NK-92 treated with Interleukin-12 subunit alpha and Interleukin-12 subunit beta, amount 100 ng/mL, for 24 hours (cell line): ENCODE data around the gene PTPRN2.
"Not testable (repeated sequence)": the region's sequence is repeated elsewhere in the genome, so short reads cannot be mapped to it uniquely, and the experiment has no call there.

Experiments used
- DNase-seq: peaks from one replicate; lab custom pipeline; 2025; lab: John Stamatoyannopoulos, UW

Gene PTPRN2

GRCh38 chr7:158468181-158468580 is 119.4 kb downstream of the PTPRN2 start:
- DNase-seq = no peak

- DNase-seq = no peak
Measured at GRCh38 chr7:158467562-158467961, 120.1 kb downstream of the PTPRN2 start.

- DNase-seq = no peak
Measured at GRCh38 chr7:158463317-158463716, 124.3 kb downstream of the PTPRN2 start.

DNA sequence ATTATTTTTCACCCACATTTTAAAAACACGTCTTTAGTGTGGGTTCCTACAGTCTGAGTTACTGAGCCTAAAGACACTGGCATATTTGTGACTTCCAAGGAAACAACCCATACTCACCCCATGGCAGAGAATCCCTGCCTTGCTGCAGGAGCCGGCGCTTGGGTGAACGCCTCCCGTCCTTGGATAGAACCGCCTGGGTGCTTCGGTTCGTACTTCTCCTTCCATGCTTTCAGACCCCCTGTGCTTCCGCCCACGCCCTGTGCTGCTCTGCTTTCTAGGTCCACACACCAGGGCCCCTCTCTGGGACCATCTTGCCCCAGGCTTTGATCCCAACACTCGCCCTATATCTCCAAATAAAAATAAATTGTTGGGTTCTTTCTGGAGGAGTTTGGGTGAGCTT is 125.8 kb downstream of the PTPRN2 start:
- no peak for DNase-seq

DNA sequence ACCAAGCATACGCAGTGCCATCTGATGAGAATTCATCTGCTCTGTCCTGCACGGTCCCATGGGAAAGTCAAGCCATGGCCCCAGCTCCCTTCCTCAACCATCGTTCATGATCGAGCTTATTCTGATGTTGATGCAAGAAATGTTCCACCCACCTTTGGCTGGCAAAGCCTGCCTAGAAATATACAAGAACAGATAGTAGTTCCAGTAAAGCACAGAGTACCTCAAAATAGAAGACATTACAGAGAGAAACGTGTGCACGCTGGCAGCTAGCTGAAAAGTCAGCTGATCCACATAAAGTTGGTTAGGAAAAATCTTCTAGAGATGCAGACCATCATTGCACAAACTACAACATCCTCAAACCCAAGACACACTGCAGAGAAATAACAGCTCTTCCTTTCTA is 127.0 kb downstream of the PTPRN2 start:
- DNase-seq = no peak

DNA sequence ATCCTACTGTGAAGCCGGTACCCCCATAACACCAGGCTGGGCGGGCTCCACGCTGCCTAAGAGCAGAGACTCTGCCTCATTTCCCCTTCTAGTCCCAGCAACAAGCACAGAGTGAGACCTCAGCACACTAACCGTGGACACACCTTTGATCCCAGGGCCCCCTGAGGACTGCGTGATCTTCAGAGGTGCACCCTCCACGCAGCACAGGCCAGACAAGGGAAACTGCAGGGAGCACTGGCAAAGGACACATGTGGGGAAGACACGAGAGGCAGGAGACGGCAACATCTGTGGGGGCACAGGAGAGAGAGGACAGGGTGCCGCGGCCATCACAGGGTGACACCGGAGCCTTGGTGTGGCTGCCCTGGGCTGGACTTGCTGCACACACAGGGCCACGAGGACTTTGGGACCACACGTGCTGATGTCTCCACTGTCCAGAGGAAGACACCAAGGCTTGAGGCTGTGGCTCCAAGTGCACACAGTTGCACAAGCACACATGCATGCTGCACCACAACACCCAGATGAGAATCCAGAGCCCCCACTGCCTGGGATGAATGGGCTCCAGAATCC is 128.8 kb downstream of the PTPRN2 start:
- no peak for DNase-seq

DNA sequence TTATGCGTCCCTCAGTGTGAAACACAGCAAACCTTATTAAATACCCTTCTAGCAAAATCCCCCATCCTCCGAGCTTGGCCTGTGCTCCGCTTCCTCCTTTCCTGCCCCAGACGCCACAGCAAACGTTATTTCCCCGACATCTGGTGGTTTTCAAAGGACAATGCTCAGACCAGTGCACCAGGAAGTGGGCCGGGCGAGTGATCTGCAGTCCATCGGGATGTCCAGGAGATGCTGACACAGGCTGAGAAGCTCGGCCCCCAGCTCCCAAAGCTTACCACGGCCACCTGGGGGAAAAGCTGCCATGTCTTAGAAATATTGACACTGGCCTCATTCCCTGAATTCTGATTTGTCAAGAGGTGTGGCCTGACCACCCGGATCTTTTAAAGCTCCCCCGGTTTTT is 129.5 kb downstream of the PTPRN2 start:
- DNase-seq = no peak

GRCh38 chr7:158457586-158457985 is 130.0 kb downstream of the PTPRN2 start:
- DNase-seq = not testable (repeated sequence)

DNA sequence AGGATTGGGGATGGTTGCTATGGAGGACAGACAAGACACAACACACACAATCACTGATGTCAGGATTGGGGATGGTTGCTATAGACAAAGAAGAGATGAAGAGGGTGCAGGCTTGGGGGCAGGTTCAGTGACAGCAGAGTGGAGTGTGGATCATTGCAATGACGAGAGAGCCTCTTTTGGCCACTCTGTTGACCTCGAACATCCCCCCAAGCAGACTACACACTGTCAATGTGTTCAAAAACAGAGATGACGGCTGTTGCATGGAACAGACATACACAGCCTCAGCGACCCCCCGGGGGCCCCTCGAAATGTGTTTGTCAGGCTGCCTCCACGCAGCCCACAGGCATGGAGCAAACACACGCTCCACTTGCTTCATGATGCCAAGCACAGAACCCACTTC is 133.0 kb downstream of the PTPRN2 start:
- no peak for DNase-seq

GRCh38 chr7:158453663-158454062 is 134.0 kb downstream of the PTPRN2 start:
- DNase-seq = no peak

DNA sequence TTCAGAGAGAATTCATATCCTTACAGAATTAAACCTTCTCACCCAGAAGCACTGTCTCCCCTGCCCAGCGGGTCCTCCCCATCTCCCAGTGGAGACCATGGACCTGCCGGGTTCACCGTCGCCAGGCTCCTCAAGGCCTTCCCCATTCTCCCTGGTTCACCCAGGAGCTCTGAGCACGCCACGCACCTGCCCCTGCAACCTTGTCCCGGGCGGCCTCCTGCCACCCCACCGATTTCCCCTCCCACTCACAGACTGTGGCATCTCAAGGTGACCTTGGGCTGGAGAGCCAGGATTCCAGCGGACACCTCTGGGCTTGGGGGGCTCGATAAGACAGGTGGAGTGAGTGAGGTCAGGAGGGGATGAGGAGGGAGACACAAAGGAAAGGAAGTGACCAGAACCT is 135.3 kb downstream of the PTPRN2 start:
- no peak for DNase-seq

GRCh38 chr7:158450476-158451124 is 137.0 kb downstream of the PTPRN2 start:
- no peak for DNase-seq

GRCh38 chr7:158449942-158450341 is 137.7 kb downstream of the PTPRN2 start:
- DNase-seq = no peak

- no peak for DNase-seq
Measured at GRCh38 chr7:158449266-158449665, 138.4 kb downstream of the PTPRN2 start.

GRCh38 chr7:158448430-158449100 is 139.1 kb downstream of the PTPRN2 start:
- DNase-seq = no peak

DNA sequence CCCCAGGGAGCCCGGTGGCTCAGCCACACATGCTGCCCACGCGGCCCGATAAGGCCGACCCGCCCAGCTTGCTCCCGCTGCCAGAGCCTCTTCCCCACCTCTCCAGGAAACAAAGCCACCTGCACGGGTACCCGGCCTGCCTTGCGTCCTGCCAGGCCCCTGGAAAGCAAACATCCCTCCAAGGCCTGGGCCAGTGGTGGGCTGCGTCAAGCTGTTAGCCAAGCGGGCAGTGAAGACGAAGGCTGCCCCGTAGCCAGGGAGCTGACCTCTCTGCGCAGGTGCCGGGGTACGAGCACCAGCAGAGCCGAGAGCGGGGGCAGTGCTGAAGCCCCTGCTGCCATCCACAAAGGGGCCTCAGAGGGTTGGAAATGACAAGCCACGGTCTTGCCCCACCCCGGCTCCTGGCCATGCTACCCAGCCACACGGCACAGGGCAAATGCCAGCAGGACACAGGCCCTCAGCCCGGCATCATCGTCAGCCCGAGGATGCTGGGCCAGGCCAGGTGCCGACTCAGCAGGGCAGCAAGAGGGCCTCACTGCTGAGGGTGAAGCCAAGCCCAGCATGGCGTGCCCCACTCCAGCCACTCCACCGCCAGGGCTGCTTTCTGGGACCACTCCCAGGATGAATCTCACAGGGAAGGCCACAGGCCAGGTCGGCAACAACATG is 140.0 kb downstream of the PTPRN2 start:
- no peak for DNase-seq

- no peak for DNase-seq
Measured at GRCh38 chr7:158447151-158447505, 140.5 kb downstream of the PTPRN2 start.

DNA sequence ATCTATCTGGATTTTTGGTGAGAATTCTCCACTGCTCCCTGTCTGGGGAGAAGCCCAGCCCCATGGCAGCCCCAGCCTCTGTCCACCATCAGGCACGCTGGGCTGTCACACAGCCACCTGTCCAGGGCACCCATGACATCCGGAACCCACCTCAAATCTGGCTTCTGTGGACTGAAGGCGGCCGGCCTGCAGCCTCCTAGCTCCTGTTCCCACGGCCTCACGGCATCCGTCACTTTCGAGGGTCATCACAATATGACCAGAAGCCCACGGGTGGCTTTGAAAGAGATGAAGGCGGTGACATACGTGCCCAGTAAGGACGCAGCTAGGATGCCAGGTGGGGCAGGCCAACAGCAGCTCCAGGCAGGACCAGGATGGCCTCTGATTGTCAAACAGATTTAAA is 140.9 kb downstream of the PTPRN2 start:
- no peak for DNase-seq

DNA sequence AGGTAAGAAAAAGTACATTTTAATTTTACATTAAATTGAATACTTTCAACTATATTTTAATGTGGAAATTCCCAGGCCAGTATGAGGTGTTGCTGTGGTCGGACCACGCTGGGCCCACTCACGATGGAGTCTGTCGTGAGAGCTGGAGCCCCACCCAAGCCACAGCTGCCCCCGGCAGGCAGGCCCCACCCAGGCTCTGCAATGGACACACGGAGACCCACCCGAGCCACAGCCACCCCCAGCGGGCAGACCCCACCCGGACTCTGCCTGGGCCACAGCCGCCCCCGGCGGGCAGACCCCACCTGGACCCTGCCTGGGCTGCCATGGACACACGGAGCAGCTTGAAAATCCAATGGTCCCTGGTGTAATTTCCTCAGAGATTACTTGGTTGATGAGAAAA is 141.3 kb downstream of the PTPRN2 start:
- DNase-seq = no peak

DNA sequence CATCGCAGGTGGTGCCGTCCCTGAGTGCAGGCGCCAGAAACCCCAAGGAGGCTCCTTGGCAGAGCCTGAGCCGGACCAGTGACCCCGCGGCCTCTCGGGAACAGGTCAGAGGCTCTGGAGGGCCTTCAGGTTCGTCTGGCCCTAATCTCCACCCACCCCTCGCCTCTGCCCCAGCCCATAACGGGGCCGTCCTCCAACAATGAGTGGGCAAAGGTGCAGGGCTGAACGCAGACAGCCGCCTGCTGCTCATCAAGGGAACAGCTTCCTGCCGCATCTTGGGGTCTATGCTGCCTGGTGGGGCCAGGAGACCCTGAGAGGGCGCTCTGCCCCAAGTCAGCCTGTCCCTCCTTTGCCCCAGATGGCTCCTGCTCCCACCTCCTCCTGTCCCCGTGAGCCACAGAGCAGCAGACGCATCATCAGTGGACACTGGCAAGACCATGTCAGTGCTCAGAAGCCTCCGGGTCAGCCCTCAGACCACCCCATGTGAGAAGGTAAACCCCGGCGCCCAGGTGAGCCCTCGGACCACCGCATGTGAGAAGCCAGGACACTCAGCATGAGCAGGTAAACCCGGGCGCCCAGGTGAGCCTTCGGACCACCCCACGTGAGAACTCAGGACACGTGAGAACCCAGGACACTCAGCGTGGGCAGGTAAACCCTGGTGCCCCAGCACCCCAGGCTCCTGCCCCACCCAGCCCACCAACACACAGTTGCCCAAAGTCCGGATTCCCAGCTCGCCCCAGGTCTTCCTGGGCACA is 142.0 kb downstream of the PTPRN2 start:
- no peak for DNase-seq

GRCh38 chr7:158444501-158445420 is 142.9 kb downstream of the PTPRN2 start:
- no peak for DNase-seq
